Common myeloid progenitor, CD34-positive (primary cell): ENCODE results near the gene DENND5B.
"Not testable (repeated sequence)": the region's sequence is repeated elsewhere in the genome, so short reads cannot be mapped to it uniquely, and the experiment has no call there.

Source experiments
- CTCF ChIA-PET: fragments of 350-600 bp; sonication (Branson Sonifier 250); formaldehyde crosslinking; loops from one replicate; lab custom pipeline; 2021; ENCODE audit warnings: antibody characterized with exemption; lab: Charles Lee
- POLR2A ChIA-PET: fragments of 350-600 bp; sonication (Branson Sonifier 250); formaldehyde crosslinking; loops from one replicate; lab custom pipeline; 2021; ENCODE audit warnings: antibody characterized with exemption; lab: Charles Lee
- DNase-seq, 3 donors: peaks; one replicate each; pipeline versions ENCODE4 v3.0.0 to v3.0.0-alpha.2; 2013
- H3K27ac ChIP-seq, 2 experiments: 1 replicate in 1 of 2; 2 replicates in 1 of 2; pipeline ENCODE4 v1.7.0; 2013; ENCODE audit warnings: inconsistent platforms in 2 of 2, low read length in 2 of 2, mild to moderate bottlenecking in 2 of 2, low read depth in 1 of 2, moderate library complexity in 1 of 2; ENCODE audit not compliant: severe bottlenecking in 2 of 2, insufficient read depth in 1 of 2, poor library complexity in 1 of 2
- H3K27me3 ChIP-seq, 5 experiments: replicated peaks in 2 of 5; 1 replicate in 3 of 5; 2 replicates in 2 of 5; pipeline versions ENCODE4 v1.6.1 to v1.7.0; 2013; ENCODE audit warnings: low read length in 4 of 5, mild to moderate bottlenecking in 2 of 5, moderate library complexity in 2 of 5, inconsistent platforms in 1 of 5; ENCODE audit not compliant: insufficient read depth in 5 of 5, control insufficient read depth in 4 of 5
- H3K36me3 ChIP-seq, 4 experiments: 1 replicate in 2 of 4; 2 replicates in 2 of 4; pipeline versions ENCODE4 v1.6.1 to v1.7.0; 2013; ENCODE audit warnings: low read length in 3 of 4, control low read depth in 1 of 4, mild to moderate bottlenecking in 1 of 4; ENCODE audit not compliant: control insufficient read depth in 4 of 4, insufficient read depth in 4 of 4
- H3K4me1 ChIP-seq, 4 experiments: 1 replicate in 3 of 4; 2 replicates in 1 of 4; pipeline versions ENCODE4 v1.6.1 to v1.7.1; 2013; ENCODE audit warnings: low read length in 3 of 4, mild to moderate bottlenecking in 3 of 4, control low read depth in 1 of 4, inconsistent platforms in 1 of 4, moderate library complexity in 1 of 4; ENCODE audit not compliant: control insufficient read depth in 4 of 4, insufficient read depth in 4 of 4; ENCODE audit errors: control extremely low read depth in 1 of 4
- H3K4me3 ChIP-seq, 7 experiments: 1 replicate in 4 of 7; 2 replicates in 3 of 7; pipeline versions ENCODE4 v1.5.1 to v1.7.0; 2013; ENCODE audit warnings: mild to moderate bottlenecking in 7 of 7, low read length in 6 of 7, moderate library complexity in 6 of 7, inconsistent platforms in 2 of 7, low read depth in 2 of 7, control low read depth in 1 of 7; ENCODE audit not compliant: insufficient read depth in 4 of 7, control insufficient read depth in 1 of 7; ENCODE audit errors: extremely low read depth in 1 of 7
- H3K9me3 ChIP-seq, 5 experiments: 1 replicate in 4 of 5; 2 replicates in 1 of 5; pipeline versions ENCODE4 v1.6.1 to v1.7.1; 2013; ENCODE audit warnings: low read length in 4 of 5, mild to moderate bottlenecking in 2 of 5, inconsistent platforms in 1 of 5, low read depth in 1 of 5, moderate library complexity in 1 of 5; ENCODE audit not compliant: control insufficient read depth in 4 of 5, insufficient read depth in 2 of 5; ENCODE audit errors: control extremely low read depth in 1 of 5
- whole genome bisulfite sequencing: methylation state at CpG from one replicate; pipeline ENCODE4 v1.1.5; 2013; ENCODE audit not compliant: insufficient coverage; 5-methylcytosine and 5-hydroxymethylcytosine counted together

DENND5B gene

DNA sequence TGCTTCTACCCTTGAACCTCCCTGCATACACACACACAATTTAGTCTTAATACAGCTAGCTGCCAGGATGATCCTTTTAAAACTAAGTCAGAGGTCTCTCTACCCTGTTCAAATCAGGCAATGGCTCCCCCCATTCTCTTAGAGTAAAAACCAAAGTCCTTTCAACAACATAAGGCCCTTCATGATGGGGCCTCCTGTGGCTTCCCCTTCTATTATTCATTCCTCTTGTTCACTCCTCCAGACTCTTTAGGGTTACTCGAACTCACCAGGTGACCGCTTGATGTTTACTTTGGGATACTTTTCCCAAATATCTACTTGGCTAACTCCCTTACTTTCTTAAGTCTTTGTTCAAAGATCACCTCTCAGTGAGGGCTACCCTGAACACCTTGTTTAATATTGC, 30.4 kb downstream of the DENND5B start:
- Histone ChIP-seq H3K9me3 (peaks cover 0 to 21% (median 5%) of the 10 kb centered on the region in 5 experiments), H3K4me3 (no peak overlapping the region), H3K36me3 (no peaks in the 10 kb centered on the region), H3K4me1 (no peaks in the 10 kb centered on the region), H3K27me3 (no peaks in the 10 kb centered on the region), H3K27ac (no peak overlapping the region)
- ChIA-PET CTCF (interaction anchor here (1.1 kb wide), 1 partner anchor 12 kb away, joined by 4 read pairs; no protein-coding TSS in a partner anchor), POLR2A (no interaction called here)
- WGBS = 94% methylated on average over 2 of the region's 2 CpGs
- no peak for DNase-seq

DNA sequence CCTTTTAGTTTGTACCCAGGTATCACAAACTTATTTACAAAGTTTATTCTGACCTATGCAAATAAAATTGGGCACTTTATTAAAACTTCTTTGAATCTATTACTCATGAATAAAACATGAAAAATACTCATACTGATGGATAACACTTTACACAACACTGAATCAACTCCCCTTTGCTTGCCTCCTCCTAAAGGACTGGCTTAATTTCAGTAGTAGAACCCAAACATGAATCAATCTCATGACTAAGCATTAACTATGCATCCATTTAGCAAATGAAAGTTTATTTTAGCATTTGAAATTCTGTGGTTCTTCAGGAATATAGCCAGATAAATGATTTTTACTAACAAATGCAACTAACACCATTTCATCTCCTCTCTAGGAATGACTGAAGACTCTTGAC, 32.4 kb downstream of the DENND5B start:
- no peak for DNase-seq
- POLR2A ChIA-PET = no interaction called here
- H3K27ac ChIP-seq = no peak overlapping the region

DNA sequence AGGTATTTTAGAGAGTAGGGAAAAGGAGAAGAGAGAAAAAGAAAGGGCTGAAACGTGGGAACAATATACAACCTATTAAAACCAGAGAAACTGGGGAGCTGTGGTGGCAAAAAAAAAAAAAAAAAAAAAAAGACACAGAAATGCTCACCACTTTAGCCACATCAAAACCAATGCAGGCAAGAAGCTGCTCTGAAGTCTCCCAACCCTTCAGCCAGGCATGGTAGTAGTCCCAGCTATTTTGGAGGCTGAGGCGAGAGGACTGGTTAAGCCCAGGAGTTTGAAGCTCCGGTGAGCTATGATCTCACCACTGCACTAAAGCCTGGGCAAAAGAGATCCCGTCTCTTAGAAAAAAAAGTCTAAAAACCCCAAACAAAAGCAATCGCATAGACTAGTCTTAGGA, 33.2 kb downstream of the DENND5B start:
- ChIA-PET POLR2A (no interaction called here), CTCF (no interaction called here)
- WGBS = 100% methylated on average over 3 of the region's 5 CpGs
- Histone ChIP-seq H3K27me3 (no peaks in the 10 kb centered on the region), H3K4me3 (no peak overlapping the region), H3K27ac (no peak overlapping the region), H3K9me3 (peaks cover 0 to 21% (median 6%) of the 10 kb centered on the region in 5 experiments), H3K4me1 (no peaks in the 10 kb centered on the region), H3K36me3 (no peaks in the 10 kb centered on the region)
- no peak for DNase-seq

More for the DNA sequence above, 32.4 kb downstream of the DENND5B start:
- peaks cover 0 to 21% (median 6%) of the 10 kb centered on the region in 5 experiments for H3K9me3 ChIP-seq
- no peaks in the 10 kb centered on the region for H3K36me3 ChIP-seq
- CTCF ChIA-PET = interaction anchor here (1.3 kb wide), 1 partner anchor 18 kb away, joined by 3 read pairs; no protein-coding TSS in a partner anchor
- H3K4me1 ChIP-seq = no peaks in the 10 kb centered on the region
- H3K4me3 ChIP-seq = no peak overlapping the region
- H3K27me3 ChIP-seq = no peaks in the 10 kb centered on the region

DNA sequence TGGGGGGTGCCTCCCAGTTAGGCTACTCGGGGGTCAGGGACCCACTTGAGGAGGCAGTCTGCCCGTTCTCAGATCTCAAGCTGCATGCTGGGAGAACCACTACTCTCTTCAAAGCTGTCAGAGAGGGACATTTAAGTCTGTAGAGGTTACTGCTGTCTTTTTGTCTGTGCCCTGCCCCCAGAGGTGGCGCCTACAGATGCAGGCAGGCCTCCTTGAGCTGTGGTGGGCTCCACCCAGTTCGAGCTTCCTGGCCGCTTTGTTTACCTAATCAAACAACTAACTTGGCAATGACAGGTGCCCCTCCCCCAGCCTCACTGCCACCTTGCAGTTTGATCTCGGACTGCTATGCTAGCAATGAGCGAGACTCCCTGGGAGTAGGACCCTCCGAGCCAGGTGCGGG, 35.5 kb downstream of the DENND5B start:
- H3K9me3 ChIP-seq = peaks cover 0 to 18% (median 6%) of the 10 kb centered on the region in 5 experiments
- H3K4me1 ChIP-seq, CTCF ChIA-PET, H3K4me3 ChIP-seq, H3K27ac ChIP-seq, H3K27me3 ChIP-seq, POLR2A ChIA-PET, H3K36me3 ChIP-seq, DNase-seq: not testable (repeated sequence)
- 100% methylated on average over 7 of the region's 9 CpGs for WGBS

DNA sequence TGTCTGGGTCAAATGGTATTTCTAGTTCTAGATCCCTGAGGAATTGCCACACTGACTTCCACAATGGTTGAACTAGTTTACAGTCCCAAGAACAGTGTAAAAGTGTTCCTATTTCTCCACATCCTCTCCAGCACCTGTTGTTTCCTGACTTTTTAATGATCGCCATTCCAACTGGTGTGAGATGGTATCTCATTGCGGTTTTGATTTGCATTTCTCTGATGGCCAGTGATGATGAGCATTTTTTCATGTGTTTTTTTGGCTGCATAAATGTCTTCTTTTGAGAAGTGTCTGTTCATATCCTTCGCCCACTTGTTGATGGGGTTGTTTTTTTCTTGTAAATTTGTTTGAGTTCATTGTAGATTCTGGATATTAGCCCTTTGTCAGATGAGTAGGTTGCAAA, 40.3 kb downstream of the DENND5B start:
- H3K27me3 ChIP-seq, POLR2A ChIA-PET, H3K4me1 ChIP-seq, DNase-seq, H3K9me3 ChIP-seq, CTCF ChIA-PET, H3K27ac ChIP-seq, H3K36me3 ChIP-seq, H3K4me3 ChIP-seq: not testable (repeated sequence)
- WGBS = no CpG with 5 or more reads among the region's 3 CpGs

DNA sequence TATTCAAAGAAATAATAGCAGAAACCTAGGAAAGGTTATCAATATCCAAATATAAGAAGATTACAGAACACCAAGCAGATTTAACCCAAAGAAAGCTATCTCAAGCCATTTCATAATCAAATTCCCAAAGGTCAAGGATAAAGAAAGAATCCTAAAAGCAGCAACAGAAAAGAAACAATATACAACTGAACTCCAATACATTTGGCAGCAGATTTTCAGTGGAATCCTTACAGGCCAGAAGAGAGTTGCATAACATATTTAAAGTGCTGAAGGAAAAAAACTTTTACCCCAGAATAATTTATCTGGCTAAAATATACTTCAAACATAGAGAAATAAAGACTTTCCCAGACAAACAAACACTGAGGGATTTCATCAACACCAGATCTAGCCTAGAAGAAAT, 54.3 kb downstream of the DENND5B start:
- no peak for DNase-seq
- ChIA-PET CTCF (no interaction called here), POLR2A (no interaction called here)

DNA sequence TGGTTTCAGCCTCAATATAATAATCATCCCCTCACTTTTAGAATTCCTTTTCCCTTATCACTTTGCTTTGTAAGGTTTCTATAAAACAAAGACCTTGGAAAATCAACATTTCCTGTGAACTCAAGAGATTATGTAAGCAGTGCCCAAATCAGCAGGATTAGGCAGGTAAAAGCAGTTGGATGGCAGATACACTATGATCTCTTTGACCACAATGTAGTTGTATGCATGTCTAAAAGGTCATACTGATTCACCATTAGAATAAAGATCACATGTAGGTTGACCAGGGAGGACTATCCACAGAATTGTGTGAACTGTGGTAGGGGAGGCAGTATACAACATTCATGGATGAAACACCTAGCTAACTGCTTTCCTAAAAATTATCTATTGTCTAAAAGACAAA, 57.5 kb downstream of the DENND5B start:
- POLR2A ChIA-PET = no interaction called here

More for the DNA sequence above, 54.3 kb downstream of the DENND5B start:
- no peaks in the 10 kb centered on the region for H3K27me3 ChIP-seq
- H3K4me3 ChIP-seq = no peak overlapping the region
- H3K9me3 ChIP-seq = peaks cover 0 to 29% (median 0%) of the 10 kb centered on the region in 5 experiments
- no peak overlapping the region for H3K27ac ChIP-seq
- H3K4me1 ChIP-seq = no peaks in the 10 kb centered on the region
- peaks cover 0 to 4% (median under 1%) of the 10 kb centered on the region in 4 experiments for H3K36me3 ChIP-seq

More for the DNA sequence above, 57.5 kb downstream of the DENND5B start:
- no peak overlapping the region for H3K4me3 ChIP-seq
- no peak overlapping the region for H3K27ac ChIP-seq
- no peaks in the 10 kb centered on the region for H3K27me3 ChIP-seq
- no peaks in the 10 kb centered on the region for H3K4me1 ChIP-seq
- DNase-seq = no peak
- peaks cover 0 to 12% (median 0%) of the 10 kb centered on the region in 5 experiments for H3K9me3 ChIP-seq
- peaks cover 0 to 4% (median under 1%) of the 10 kb centered on the region in 4 experiments for H3K36me3 ChIP-seq
- CTCF ChIA-PET = no interaction called here
